ENCODE results near the gene VPS39.

GRCh38 chr15:42163291-42163690 lies 44.8 kb downstream of the VPS39 start:
- TF ChIP-seq CTCF (conservative IDR thresholded peaks at IDR 0.05 in 1 of 2, IDR thresholded peaks at IDR 0.05 in 1 of 2; ENCODE audit: extremely low read depth in 1 of 2, insufficient read depth in 1 of 2, low read depth in 1 of 2, low read length in 2 of 2) (no peak), EZH2 (IDR thresholded peaks at IDR 0.05; ENCODE audit: borderline replicate concordance, low read length) (no peak)
